ENCODE results near the gene ABHD17C. TPM values are rescaled to one million over a fixed set of nuclear protein-coding genes. Genes with fewer than 3 reads are reported as not detected.
A peak's percentile ranks its signal among the peaks of the same experiment; 100 is the strongest.

The ABHD17C gene
- total and polyA plus RNA-seq, 2 experiments from 2014 or later = 2.1 to 8.3 TPM

DNA sequence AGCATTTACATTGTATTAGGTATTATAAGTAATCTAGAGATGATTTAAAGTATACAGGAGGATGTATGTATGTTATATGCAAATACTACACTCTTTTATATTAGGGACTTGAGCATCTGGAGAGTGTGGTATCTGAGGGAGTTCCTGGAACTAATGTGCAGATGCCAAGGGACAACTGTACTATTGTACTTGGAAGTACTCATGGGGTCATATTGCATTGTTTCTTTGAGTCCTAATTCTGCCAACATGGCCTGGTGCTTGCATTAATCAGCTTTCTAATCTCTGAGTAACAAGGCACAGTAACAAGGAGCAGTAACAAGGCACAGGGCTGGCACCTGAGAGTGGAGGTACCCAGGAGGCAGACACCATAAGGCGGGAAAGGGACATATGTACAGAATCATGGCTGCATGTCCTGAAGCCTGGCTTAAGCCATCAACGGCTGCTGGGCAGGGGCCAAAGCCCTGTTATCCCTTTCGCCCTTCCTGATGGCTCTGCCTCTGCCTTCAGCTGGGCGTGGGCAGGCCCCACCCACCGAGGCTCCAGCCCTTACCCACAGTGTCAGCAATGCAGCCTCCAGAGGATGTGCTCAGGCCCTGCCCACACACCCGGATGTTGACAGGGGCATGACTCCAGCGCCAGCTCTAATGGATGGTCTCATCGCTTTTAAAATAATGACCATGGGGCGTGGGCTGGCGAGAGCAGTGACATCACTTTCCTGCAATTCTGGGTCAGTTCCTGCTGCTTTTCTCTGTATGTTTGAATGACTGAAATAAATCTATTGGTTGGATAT lies 107.0 kb downstream of the ABHD17C start:
- Histone ChIP-seq H2AFZ (no peak overlapping the region), H3K9ac (no peak overlapping the region), H3K27me3 (replicated peaks; ENCODE audit: insufficient read depth) (no peaks in the 10 kb centered on the region), H3K79me2 (ENCODE audit: insufficient read depth) (no peaks in the 10 kb centered on the region), H3K27ac (no peak overlapping the region), H3K4me1 (ENCODE audit: insufficient read depth) (no peaks in the 10 kb centered on the region), H3K9me2 (ENCODE audit: insufficient read depth) (no peaks in the 10 kb centered on the region), H3F3A (ENCODE audit: insufficient read depth) (peaks cover 95% of the 10 kb centered on the region), H3K9me3 (ENCODE audit: low read depth) (no peaks in the 10 kb centered on the region), H3K4me2 (ENCODE audit: unreplicated experiment) (no peak overlapping the region), H3K4me3 (no peak overlapping the region), H3K36me3 (ENCODE audit: low read depth) (peaks cover 40% of the 10 kb centered on the region), H4K20me1 (ENCODE audit: insufficient read depth) (peaks cover 5% of the 10 kb centered on the region; the same call in 1 of the 2 replicates)
- in situ Hi-C loops (cut with MboI) = no loop called here
- WGBS, 2 experiments (ENCODE audit: low coverage in 1 of 2, low lambda C conversion rate in 2 of 2, missing lambda C conversion rate in 2 of 2) = 81 to 82% methylated on average over 10 of the region's 10 CpGs
- no peak for TF ChIP-seq EZH2phosphoT487 (IDR thresholded peaks at IDR 0.05; ENCODE audit: insufficient read depth, low read depth)
- no peak for TF ChIP-seq EZH2 (IDR thresholded peaks at IDR 0.05; ENCODE audit: insufficient read depth, poor library complexity, severe bottlenecking)
- DNase-seq = peak; percentile 47

DNA sequence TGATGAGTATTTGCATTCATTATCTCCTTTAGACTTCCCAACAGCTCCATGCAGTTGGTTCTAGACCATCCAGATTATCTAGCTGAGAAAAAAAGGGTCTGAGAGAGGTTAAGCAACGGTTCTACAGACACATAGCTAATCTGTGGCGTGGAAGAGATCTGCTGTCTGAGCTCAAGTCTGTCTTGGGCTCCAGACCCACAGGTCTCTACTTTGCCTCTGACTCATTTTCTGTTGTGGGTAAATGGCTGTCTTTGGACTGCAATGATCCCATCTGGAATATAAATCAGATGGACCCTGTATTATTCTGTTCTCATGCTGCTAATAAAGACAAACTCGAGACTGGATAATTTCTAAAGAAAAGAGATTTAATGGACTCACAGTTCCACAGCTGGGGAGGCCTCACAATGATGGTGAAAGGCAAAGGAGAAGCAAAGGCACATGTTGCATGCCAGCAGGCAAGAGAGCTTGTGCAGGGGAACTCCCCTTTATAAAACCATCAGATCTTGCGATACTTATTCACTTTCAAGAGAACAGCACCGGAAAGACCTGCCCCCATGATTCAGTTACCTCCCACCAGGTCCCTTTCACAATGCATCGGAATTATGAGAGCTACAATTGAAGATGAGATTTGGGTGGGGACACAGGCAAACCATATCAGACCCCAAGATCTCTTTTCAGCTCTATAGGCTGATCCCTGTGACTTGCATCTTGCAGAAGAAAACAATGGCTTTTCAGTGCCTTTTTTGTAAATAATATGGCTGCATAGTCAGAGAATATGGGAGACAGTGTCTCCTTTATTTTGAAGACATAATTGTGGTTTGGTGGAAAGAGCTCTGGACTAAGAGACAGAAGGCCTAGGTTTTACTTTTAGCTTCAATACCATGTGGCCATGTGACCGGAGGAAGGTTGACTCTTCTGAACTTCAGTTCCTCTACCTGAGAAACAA lies 108.7 kb downstream of the ABHD17C start:
- no peak for TF ChIP-seq EZH2phosphoT487 (IDR thresholded peaks at IDR 0.05; ENCODE audit: insufficient read depth, low read depth)
- TF ChIP-seq EZH2 (IDR thresholded peaks at IDR 0.05; ENCODE audit: insufficient read depth, poor library complexity, severe bottlenecking) = no peak
- H4K20me1 ChIP-seq (ENCODE audit: insufficient read depth) = 0 out of 2 replicates have a peak, but pooled peaks cover 5% of the 10 kb centered on the region
- H3K36me3 ChIP-seq (ENCODE audit: low read depth) = peaks cover 34% of the 10 kb centered on the region
- H3K9ac ChIP-seq = no peak overlapping the region
- no peak overlapping the region for H2AFZ ChIP-seq
- peaks cover 95% of the 10 kb centered on the region for H3F3A ChIP-seq (ENCODE audit: insufficient read depth)
- no peaks in the 10 kb centered on the region for H3K9me3 ChIP-seq (ENCODE audit: low read depth)
- H3K9me2 ChIP-seq (ENCODE audit: insufficient read depth) = no peaks in the 10 kb centered on the region
- in situ Hi-C loops (cut with MboI) = no loop called here
- H3K27me3 ChIP-seq (replicated peaks; ENCODE audit: insufficient read depth) = no peaks in the 10 kb centered on the region
- no peak overlapping the region for H3K4me2 ChIP-seq (ENCODE audit: unreplicated experiment)
- no peak overlapping the region for H3K27ac ChIP-seq
- peak; percentile 29 for DNase-seq
- WGBS, 2 experiments (ENCODE audit: low coverage in 1 of 2, low lambda C conversion rate in 2 of 2, missing lambda C conversion rate in 2 of 2) = 86 to 88% methylated on average over 7 of the region's 7 CpGs
- H3K4me3 ChIP-seq = no peak overlapping the region
- H3K79me2 ChIP-seq (ENCODE audit: insufficient read depth) = no peaks in the 10 kb centered on the region
- H3K4me1 ChIP-seq (ENCODE audit: insufficient read depth) = no peaks in the 10 kb centered on the region

DNA sequence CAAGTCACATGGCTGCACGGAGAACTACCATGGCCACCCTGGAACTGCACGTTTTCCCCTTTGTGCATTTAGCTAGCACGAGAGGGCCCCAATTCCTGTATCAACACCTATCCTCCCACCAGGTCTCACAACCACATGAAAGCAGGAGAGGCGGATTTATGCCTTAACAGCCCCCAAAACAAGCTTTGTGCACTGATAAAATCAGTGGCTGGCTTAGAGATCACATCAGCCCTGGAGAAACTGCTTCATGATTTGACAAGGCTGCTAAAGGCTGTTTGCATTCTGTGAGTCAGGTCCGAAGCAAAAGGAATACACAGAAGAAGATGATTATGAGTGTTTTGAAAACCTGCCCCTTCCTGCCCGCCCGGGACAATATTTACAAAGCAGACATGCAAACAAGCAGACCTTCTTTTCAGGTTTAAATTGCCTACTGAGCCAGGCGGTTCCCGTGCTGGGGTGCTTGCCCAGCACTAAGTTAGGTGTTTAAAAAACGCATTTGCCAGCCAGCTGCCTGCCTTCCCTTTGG lies 109.9 kb downstream of the ABHD17C start:
- no peak overlapping the region for H3K27ac ChIP-seq
- in situ Hi-C loops (cut with MboI) = no loop called here
- 0 out of 2 replicates have a peak, but pooled peaks cover 5% of the 10 kb centered on the region for H4K20me1 ChIP-seq (ENCODE audit: insufficient read depth)
- H3F3A ChIP-seq (ENCODE audit: insufficient read depth) = peaks cover 97% of the 10 kb centered on the region
- no peaks in the 10 kb centered on the region for H3K9me2 ChIP-seq (ENCODE audit: insufficient read depth)
- H3K36me3 ChIP-seq (ENCODE audit: low read depth) = peaks cover 32% of the 10 kb centered on the region; the same call in 1 of the 2 replicates
- TF ChIP-seq EZH2phosphoT487 (IDR thresholded peaks at IDR 0.05; ENCODE audit: insufficient read depth, low read depth) (no peak), EZH2 (IDR thresholded peaks at IDR 0.05; ENCODE audit: insufficient read depth, poor library complexity, severe bottlenecking) (no peak)
- no peak for DNase-seq
- H3K4me2 ChIP-seq (ENCODE audit: unreplicated experiment) = no peak overlapping the region
- no peak overlapping the region for H2AFZ ChIP-seq
- H3K4me3 ChIP-seq = no peak overlapping the region
- 76 to 78% methylated on average over 10 of the region's 10 CpGs for WGBS, 2 experiments (ENCODE audit: low coverage in 1 of 2, low lambda C conversion rate in 2 of 2, missing lambda C conversion rate in 2 of 2)
- H3K27me3 ChIP-seq (replicated peaks; ENCODE audit: insufficient read depth) = no peaks in the 10 kb centered on the region
- no peak overlapping the region for H3K9ac ChIP-seq
- no peaks in the 10 kb centered on the region for H3K4me1 ChIP-seq (ENCODE audit: insufficient read depth)
- H3K79me2 ChIP-seq (ENCODE audit: insufficient read depth) = no peaks in the 10 kb centered on the region
- no peaks in the 10 kb centered on the region for H3K9me3 ChIP-seq (ENCODE audit: low read depth)

Small RNA genes lying within 50 kb of the gene (small RNA-seq; reads per million reads assigned to genes)
- gene RNU6-380P (ENCODE audit: low read depth, low replicate concordance) = not detected

Other genes with a start within 250 kb of the ABHD17C start
- gene CEMIP, start 84.1 kb downstream of the ABHD17C start, total RNA-seq (2014; rRNA removed; shearing (Covaris generic)) = 213 and 232 TPM in 2 replicates
- gene CEMIP, start 84.1 kb downstream of the ABHD17C start, polyA plus RNA-seq (2016; fragmentation: Nextera tagmentation; extraction: Ambion mirVana) = 134 and 137 TPM in 2 replicates

Measured in GM23248 (cell line).